Loucy (cell line): ENCODE data around the gene FKBP1A.

Source experiments
- H2AFZ ChIP-seq: fragments of 200-600 bp; sonication (generic); 2 replicates; pipeline ENCODE4 v1.6.0; 2016; ENCODE audit warnings: antibody characterized with exemption, mild to moderate bottlenecking, low read length, moderate library complexity
- H3F3A ChIP-seq: fragments of 200-600 bp; 2 replicates; pipeline ENCODE4 v1.6.0; 2016; ENCODE audit warnings: antibody characterized with exemption, low read depth, mild to moderate bottlenecking
- H3K27me3 ChIP-seq: fragments of 200-600 bp; sonication (generic); 2 replicates; pipeline ENCODE4 v1.6.1; 2014; ENCODE audit warnings: low read length, mild to moderate bottlenecking; ENCODE audit not compliant: insufficient read depth, poor library complexity, severe bottlenecking
- H3K36me3 ChIP-seq: fragments of 200-600 bp; sonication (generic); 2 replicates; pipeline ENCODE4 v1.6.1; 2016; ENCODE audit warnings: low read length; ENCODE audit not compliant: insufficient read depth
- H3K4me1 ChIP-seq: fragments of 200-600 bp; sonication (generic); 2 replicates; pipeline ENCODE4 v1.5.1; 2014; ENCODE audit warnings: low read length, mild to moderate bottlenecking; ENCODE audit not compliant: insufficient read depth, poor library complexity, severe bottlenecking
- H3K4me2 ChIP-seq: fragments of 200-600 bp; sonication (generic); 2 replicates; pipeline ENCODE4 v1.6.0; 2014; ENCODE audit warnings: antibody characterized with exemption, low read length, low read depth, mild to moderate bottlenecking; ENCODE audit not compliant: poor library complexity, severe bottlenecking
- H3K4me3 ChIP-seq: fragments of 200-600 bp; sonication (generic); 2 replicates; pipeline ENCODE4 v1.5.1; 2014; ENCODE audit warnings: low read length, mild to moderate bottlenecking, mixed read lengths; ENCODE audit not compliant: poor library complexity, severe bottlenecking
- H3K79me2 ChIP-seq: fragments of 200-600 bp; sonication (generic); 2 replicates; pipeline ENCODE4 v1.6.1; 2014; ENCODE audit warnings: low read length; ENCODE audit not compliant: insufficient read depth
- H3K9ac ChIP-seq: fragments of 200-600 bp; sonication (generic); 2 replicates; pipeline ENCODE4 v1.6.0; 2014; ENCODE audit warnings: mild to moderate bottlenecking, low read depth, low read length, moderate library complexity; ENCODE audit not compliant: poor library complexity, severe bottlenecking
- H3K9me2 ChIP-seq: fragments of 200-600 bp; sonication (generic); replicated peaks from 2 replicates; pipeline ENCODE4 v1.6.1; 2016; ENCODE audit warnings: low read depth, low read length, mixed read lengths
- H3K9me3 ChIP-seq: fragments of 200-600 bp; sonication (generic); 2 replicates; pipeline ENCODE4 v1.6.1; 2014; ENCODE audit warnings: mild to moderate bottlenecking, antibody characterized with exemption, low read length, low read depth; ENCODE audit not compliant: insufficient read depth
- H4K20me1 ChIP-seq: fragments of 200-600 bp; sonication (generic); 2 replicates; pipeline ENCODE4 v1.6.0; 2014; ENCODE audit warnings: antibody characterized with exemption, low read length, mild to moderate bottlenecking; ENCODE audit not compliant: insufficient read depth, poor library complexity, severe bottlenecking
- CTCF ChIP-seq: fragments of 200-600 bp; sonication (generic); conservative IDR thresholded peaks from 2 replicates; pipeline ENCODE4 v1.5.1; 2014; ENCODE audit warnings: mild to moderate bottlenecking, antibody characterized with exemption, low read length
- EZH2phosphoT487 ChIP-seq: fragments of 200-600 bp; IDR thresholded peaks from 2 replicates; pipeline ENCODE4 v1.6.1; 2018; ENCODE audit warnings: antibody characterized with exemption, mild to moderate bottlenecking, moderate library complexity, borderline replicate concordance

Gene FKBP1A

GRCh38 chr20:1378735-1379125 is 14.1 kb downstream of the FKBP1A start:
- H4K20me1 ChIP-seq = peaks cover 94% of the 10 kb centered on the region
- H3K36me3 ChIP-seq = peaks cover 17% of the 10 kb centered on the region
- H3K79me2 ChIP-seq = peaks cover 97% of the 10 kb centered on the region
- no peaks in the 10 kb centered on the region for H3F3A ChIP-seq
- H3K9ac ChIP-seq = no peak overlapping the region
- no peak overlapping the region for H3K4me3 ChIP-seq
- no peaks in the 10 kb centered on the region for H3K27me3 ChIP-seq
- H3K9me3 ChIP-seq = no peaks in the 10 kb centered on the region
- peaks cover 42% of the 10 kb centered on the region for H3K4me1 ChIP-seq
- H2AFZ ChIP-seq = no peak overlapping the region
- TF ChIP-seq CTCF (no peak), EZH2phosphoT487 (no peak)
- H3K4me2 ChIP-seq = no peak overlapping the region
- no peaks in the 10 kb centered on the region for H3K9me2 ChIP-seq

DNA sequence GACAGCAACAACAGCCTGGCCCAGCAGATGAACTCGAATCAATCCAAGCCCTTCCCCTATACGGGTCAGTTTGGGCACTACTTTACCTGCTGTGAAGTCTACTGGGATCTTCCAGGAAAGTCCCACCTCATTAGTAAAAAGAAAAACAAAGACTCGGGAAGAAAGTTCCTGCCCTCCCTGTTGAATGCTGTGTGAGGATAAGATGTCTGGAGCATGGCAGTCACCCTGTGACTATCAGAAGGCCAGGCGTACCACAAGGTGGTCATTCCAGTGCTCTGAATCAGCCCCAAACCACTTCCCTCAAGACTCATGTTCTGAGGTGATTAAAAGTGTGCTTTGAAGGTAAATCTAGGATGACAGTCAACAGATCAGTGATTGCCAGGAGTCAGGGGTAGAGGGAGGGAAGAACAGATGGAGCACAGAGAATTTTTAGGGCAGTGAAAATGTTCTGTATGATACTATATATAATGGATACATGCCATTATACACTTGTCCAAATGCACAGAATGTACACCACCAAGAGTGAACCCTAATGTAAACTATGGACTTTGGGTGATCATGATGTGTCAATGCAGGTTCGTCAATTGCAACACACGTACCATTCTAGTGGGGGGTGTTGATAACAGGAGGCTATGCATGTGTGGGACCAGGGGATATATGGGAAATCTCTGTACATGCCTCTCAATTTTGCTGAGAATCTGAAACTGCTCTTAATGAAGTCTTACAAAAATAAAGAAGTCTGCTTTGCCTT is 14.7 kb downstream of the FKBP1A start:
- Histone ChIP-seq H3F3A (no peaks in the 10 kb centered on the region), H3K79me2 (peaks cover 96% of the 10 kb centered on the region), H3K36me3 (peaks cover 23% of the 10 kb centered on the region), H3K4me2 (no peak overlapping the region), H3K27me3 (no peaks in the 10 kb centered on the region), H2AFZ (no peak overlapping the region), H3K9me2 (no peaks in the 10 kb centered on the region), H3K9ac (no peak overlapping the region), H3K9me3 (no peaks in the 10 kb centered on the region), H3K4me1 (peaks cover 42% of the 10 kb centered on the region), H3K4me3 (no peak overlapping the region), H4K20me1 (peaks cover 93% of the 10 kb centered on the region)
- TF ChIP-seq EZH2phosphoT487 (no peak), CTCF (no peak)

- H3K4me2 ChIP-seq = no peak overlapping the region
- H3K4me1 ChIP-seq = peaks cover 36% of the 10 kb centered on the region
- no peaks in the 10 kb centered on the region for H3K27me3 ChIP-seq
- H3K79me2 ChIP-seq = peaks cover 93% of the 10 kb centered on the region
- no peaks in the 10 kb centered on the region for H3K9me3 ChIP-seq
- H3K9ac ChIP-seq = no peak overlapping the region
- H4K20me1 ChIP-seq = peaks cover 86% of the 10 kb centered on the region
- peaks cover 30% of the 10 kb centered on the region for H3K36me3 ChIP-seq
- no peak for TF ChIP-seq CTCF
- TF ChIP-seq EZH2phosphoT487 = no peak
- H3K9me2 ChIP-seq = no peaks in the 10 kb centered on the region
- no peaks in the 10 kb centered on the region for H3F3A ChIP-seq
- no peak overlapping the region for H2AFZ ChIP-seq
- H3K4me3 ChIP-seq = no peak overlapping the region
Observed at GRCh38 chr20:1377341-1377871, 15.4 kb downstream of the FKBP1A start.
